HL-60 (cell line): ENCODE results near the gene FAN1.

Experiments used
- DNase-seq, 2 experiments: peaks; one replicate each; pipeline ENCODE4 v3.0.0-alpha.2; 2010 to 2020; ENCODE audit warnings: low read depth in 1 of 2, low spot score in 1 of 2
- H3K27ac ChIP-seq: fragments of 250-450 bp; sonication (Bioruptor Pico); replicated peaks from 2 replicates; pipeline ENCODE4 v1.5.1; 2020; ENCODE audit warnings: mild to moderate bottlenecking, moderate library complexity
- H3K27me3 ChIP-seq: fragments of 250-450 bp; sonication (Bioruptor Pico); 2 replicates; pipeline ENCODE4 v1.5.1; 2021; ENCODE audit warnings: mild to moderate bottlenecking, moderate library complexity; ENCODE audit not compliant: insufficient read depth, poor library complexity, severe bottlenecking
- H3K4me3 ChIP-seq: replicated peaks from 2 replicates; pipeline ENCODE4 v1.5.1; 2011; ENCODE audit warnings: mild to moderate bottlenecking, control low read depth, low read length; ENCODE audit not compliant: insufficient read depth
- GABPA ChIP-seq: IDR thresholded peaks from 2 replicates; pipeline ENCODE4 v1.6.1; 2012; ENCODE audit warnings: low read depth
- POLR2AphosphoS5 ChIP-seq: IDR thresholded peaks from 2 replicates; pipeline ENCODE4 v1.6.1; 2012; ENCODE audit warnings: low read depth
- REST ChIP-seq: IDR thresholded peaks from 2 replicates; pipeline ENCODE4 v1.6.1; 2012; ENCODE audit warnings: low read depth; ENCODE audit not compliant: insufficient replicate concordance
- SPI1 ChIP-seq: IDR thresholded peaks from 2 replicates; pipeline ENCODE4 v1.6.1; 2012; ENCODE audit warnings: low read depth, mild to moderate bottlenecking, borderline replicate concordance
- TF ChIP-seq, protein P1 (sequence below): IDR thresholded peaks from one replicate; pipeline ENCODE4 v1.5.1; 2011; ENCODE audit warnings: low read length, control low read depth, inconsistent platforms; ENCODE audit not compliant: insufficient read depth

FAN1 gene

GRCh38 chr15:30990446-30991254 is 86.9 kb downstream of the FAN1 start:
- TF ChIP-seq SPI1, result peak; percentile 93
- TF ChIP-seq, protein P1, sequence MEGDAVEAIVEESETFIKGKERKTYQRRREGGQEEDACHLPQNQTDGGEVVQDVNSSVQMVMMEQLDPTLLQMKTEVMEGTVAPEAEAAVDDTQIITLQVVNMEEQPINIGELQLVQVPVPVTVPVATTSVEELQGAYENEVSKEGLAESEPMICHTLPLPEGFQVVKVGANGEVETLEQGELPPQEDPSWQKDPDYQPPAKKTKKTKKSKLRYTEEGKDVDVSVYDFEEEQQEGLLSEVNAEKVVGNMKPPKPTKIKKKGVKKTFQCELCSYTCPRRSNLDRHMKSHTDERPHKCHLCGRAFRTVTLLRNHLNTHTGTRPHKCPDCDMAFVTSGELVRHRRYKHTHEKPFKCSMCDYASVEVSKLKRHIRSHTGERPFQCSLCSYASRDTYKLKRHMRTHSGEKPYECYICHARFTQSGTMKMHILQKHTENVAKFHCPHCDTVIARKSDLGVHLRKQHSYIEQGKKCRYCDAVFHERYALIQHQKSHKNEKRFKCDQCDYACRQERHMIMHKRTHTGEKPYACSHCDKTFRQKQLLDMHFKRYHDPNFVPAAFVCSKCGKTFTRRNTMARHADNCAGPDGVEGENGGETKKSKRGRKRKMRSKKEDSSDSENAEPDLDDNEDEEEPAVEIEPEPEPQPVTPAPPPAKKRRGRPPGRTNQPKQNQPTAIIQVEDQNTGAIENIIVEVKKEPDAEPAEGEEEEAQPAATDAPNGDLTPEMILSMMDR, result no peak
- no peak for TF ChIP-seq GABPA
- TF ChIP-seq REST, result no peak
- TF ChIP-seq POLR2AphosphoS5, result no peak
- DNase-seq, result peak in 1 of 2 experiments; percentile 17
- peak overlapping the region; percentile 92 for H3K27ac ChIP-seq
- H3K4me3 ChIP-seq, result peak overlapping the region; percentile 89
- H3K27me3 ChIP-seq, result no peaks in the 10 kb centered on the region

- peak within 1 kb of the TSS; percentile 92 for H3K27ac ChIP-seq
- H3K27me3 ChIP-seq, result no peaks in the 10 kb centered on the region
- peak; percentile 61 to 75 for DNase-seq
- peak; percentile 63 for TF ChIP-seq POLR2AphosphoS5
- TF ChIP-seq REST, result no peak
- peak within 1 kb of the TSS; percentile 89 for H3K4me3 ChIP-seq
These were observed 87.8 kb downstream of the FAN1 start, which contains the start of gene MTMR10 for GRCh38 chr15:30991255-30992235. TSS of gene MTMR10 (minus strand) at chr15:30991628. CDS start at chr15:30991506, 122 bp downstream.

GRCh38 chr15:30992249-30992864 is 88.6 kb downstream of the FAN1 start:
- no peak for DNase-seq
- TF ChIP-seq REST (no peak), SPI1 (no peak), GABPA (no peak), POLR2AphosphoS5 (no peak)
- TF ChIP-seq, protein P1, result no peak
- Histone ChIP-seq H3K27ac (peak overlapping the region; percentile 92), H3K4me3 (peak overlapping the region; percentile 89), H3K27me3 (no peaks in the 10 kb centered on the region)
